ENCODE results near the gene PDCD10. TPM values are rescaled to one million over a fixed set of nuclear protein-coding genes. Genes with fewer than 3 reads are reported as not detected.

The PDCD10 gene
- total RNA-seq, 6 donors from 2014 or later: 38.8 to 115 (median 55.9) TPM

DNA sequence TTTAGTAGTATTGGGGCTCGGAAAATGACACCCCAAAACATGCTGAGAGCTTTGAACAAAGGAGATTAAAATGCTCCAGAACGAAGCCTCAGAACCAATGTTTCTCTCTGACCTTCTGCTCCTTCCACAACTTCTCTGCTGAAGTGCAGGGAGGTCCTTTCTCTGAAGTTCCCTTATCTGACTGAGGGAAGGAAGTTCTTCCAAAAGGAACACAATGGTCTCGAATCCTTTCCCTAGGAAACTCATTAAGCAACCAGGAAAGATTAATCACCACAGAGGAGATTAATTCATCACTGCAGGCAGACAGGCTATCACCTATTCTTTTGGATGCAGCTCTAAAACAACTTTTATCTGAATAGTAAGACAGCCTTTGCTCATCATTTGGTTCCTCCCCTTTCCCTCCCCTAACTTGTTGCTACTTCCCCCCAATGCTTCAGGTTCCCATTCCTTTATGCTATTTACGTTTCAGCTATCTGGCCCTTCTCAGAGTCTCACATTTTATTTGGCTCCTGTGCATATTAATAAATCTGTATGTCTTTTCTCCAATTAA lies 62.7 kb downstream of the PDCD10 start:
- Histone ChIP-seq H3K36me3 (peaks cover 0 to 40% (median 11%) of the 10 kb centered on the region in 4 donors), H3K27me3 (no peaks in the 10 kb centered on the region), H3K4me1 (no peaks in the 10 kb centered on the region), H3K4me3 (no peak overlapping the region), H3K27ac (no peak overlapping the region), H3K9me3 (peaks cover 4 to 15% (median 11%) of the 10 kb centered on the region in 4 donors)
- DNase-seq: no peak
- ATAC-seq (ENCODE audit: low FRiP score in 2 of 2): no peak
- 62 to 76% methylated on average over 4 of the region's 4 CpGs for WGBS, 2 donors
- no peak for TF ChIP-seq POLR2A (IDR thresholded peaks at IDR 0.05)
- TF ChIP-seq, protein P1, sequence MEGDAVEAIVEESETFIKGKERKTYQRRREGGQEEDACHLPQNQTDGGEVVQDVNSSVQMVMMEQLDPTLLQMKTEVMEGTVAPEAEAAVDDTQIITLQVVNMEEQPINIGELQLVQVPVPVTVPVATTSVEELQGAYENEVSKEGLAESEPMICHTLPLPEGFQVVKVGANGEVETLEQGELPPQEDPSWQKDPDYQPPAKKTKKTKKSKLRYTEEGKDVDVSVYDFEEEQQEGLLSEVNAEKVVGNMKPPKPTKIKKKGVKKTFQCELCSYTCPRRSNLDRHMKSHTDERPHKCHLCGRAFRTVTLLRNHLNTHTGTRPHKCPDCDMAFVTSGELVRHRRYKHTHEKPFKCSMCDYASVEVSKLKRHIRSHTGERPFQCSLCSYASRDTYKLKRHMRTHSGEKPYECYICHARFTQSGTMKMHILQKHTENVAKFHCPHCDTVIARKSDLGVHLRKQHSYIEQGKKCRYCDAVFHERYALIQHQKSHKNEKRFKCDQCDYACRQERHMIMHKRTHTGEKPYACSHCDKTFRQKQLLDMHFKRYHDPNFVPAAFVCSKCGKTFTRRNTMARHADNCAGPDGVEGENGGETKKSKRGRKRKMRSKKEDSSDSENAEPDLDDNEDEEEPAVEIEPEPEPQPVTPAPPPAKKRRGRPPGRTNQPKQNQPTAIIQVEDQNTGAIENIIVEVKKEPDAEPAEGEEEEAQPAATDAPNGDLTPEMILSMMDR (IDR thresholded peaks at IDR 0.05): no peak
- TF ChIP-seq EP300 (IDR thresholded peaks at IDR 0.05): no peak
- TF ChIP-seq POLR2AphosphoS5 (IDR thresholded peaks at IDR 0.05): no peak

- no peak for ATAC-seq (ENCODE audit: low FRiP score in 2 of 2)
- 78 to 83% methylated on average over 1 of the region's 1 CpG for WGBS, 2 donors
- no peak overlapping the region for H3K27ac ChIP-seq
- H3K27me3 ChIP-seq: no peaks in the 10 kb centered on the region
- no peaks in the 10 kb centered on the region for H3K4me1 ChIP-seq
- TF ChIP-seq, protein P1 (IDR thresholded peaks at IDR 0.05): no peak
- TF ChIP-seq EP300 (IDR thresholded peaks at IDR 0.05) (no peak), POLR2A (IDR thresholded peaks at IDR 0.05) (no peak), POLR2AphosphoS5 (IDR thresholded peaks at IDR 0.05) (no peak)
- no peak for DNase-seq
- H3K4me3 ChIP-seq: no peak overlapping the region
- H3K36me3 ChIP-seq: peaks cover 0 to 18% (median 2%) of the 10 kb centered on the region in 4 donors
- H3K9me3 ChIP-seq: no peaks in the 10 kb centered on the region
Measured at GRCh38 chr3:167669699-167670098, 65.0 kb downstream of the PDCD10 start.

DNA sequence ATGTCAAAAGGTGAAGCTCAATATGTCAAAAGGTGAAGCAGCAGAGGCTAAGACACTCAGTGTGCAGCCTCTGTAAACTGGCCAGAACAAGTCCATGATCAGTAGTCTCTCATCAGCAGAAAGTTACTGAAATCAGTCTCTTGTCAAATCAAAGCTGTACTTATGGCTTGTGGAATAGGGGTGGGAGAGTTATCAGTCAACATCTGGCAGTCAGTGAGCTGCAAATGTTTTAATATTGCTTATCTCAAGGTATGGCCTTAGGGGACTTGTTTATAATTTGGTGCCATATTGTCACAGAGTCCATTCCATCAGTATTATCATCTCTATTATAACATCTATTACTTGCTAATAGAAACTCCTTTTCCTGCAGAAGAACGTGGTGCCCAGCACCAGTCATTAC lies 66.0 kb downstream of the PDCD10 start:
- Histone ChIP-seq H3K9me3 (no peaks in the 10 kb centered on the region), H3K4me1 (no peaks in the 10 kb centered on the region), H3K36me3 (peaks cover 0 to 8% (median 2%) of the 10 kb centered on the region in 4 donors), H3K27me3 (no peaks in the 10 kb centered on the region), H3K27ac (no peak overlapping the region), H3K4me3 (no peak overlapping the region)
- ATAC-seq (ENCODE audit: low FRiP score in 2 of 2) (no peak), DNase-seq (no peak)
- 81 to 84% methylated on average over 1 of the region's 1 CpG for WGBS, 2 donors
- TF ChIP-seq, protein P1 (IDR thresholded peaks at IDR 0.05): no peak
- TF ChIP-seq EP300 (IDR thresholded peaks at IDR 0.05) (no peak), POLR2AphosphoS5 (IDR thresholded peaks at IDR 0.05) (no peak), POLR2A (IDR thresholded peaks at IDR 0.05) (no peak)

- Histone ChIP-seq H3K27me3 (no peaks in the 10 kb centered on the region), H3K4me3 (no peak overlapping the region), H3K4me1 (no peaks in the 10 kb centered on the region), H3K36me3 (no peaks in the 10 kb centered on the region), H3K27ac (no peak overlapping the region), H3K9me3 (no peaks in the 10 kb centered on the region)
- ATAC-seq (ENCODE audit: low FRiP score in 2 of 2) (no peak), DNase-seq (no peak)
- TF ChIP-seq, protein P1 (IDR thresholded peaks at IDR 0.05): no peak
- no peak for TF ChIP-seq POLR2A (IDR thresholded peaks at IDR 0.05)
- TF ChIP-seq POLR2AphosphoS5 (IDR thresholded peaks at IDR 0.05): no peak
- no peak for TF ChIP-seq EP300 (IDR thresholded peaks at IDR 0.05)
- 67 to 85% methylated on average over 2 of the region's 2 CpGs for WGBS, 2 donors
Measured at GRCh38 chr3:167666563-167666962, 68.1 kb downstream of the PDCD10 start.

GRCh38 chr3:167662919-167663400 lies 71.7 kb downstream of the PDCD10 start:
- no peaks in the 10 kb centered on the region for H3K36me3 ChIP-seq
- H3K27me3 ChIP-seq: no peaks in the 10 kb centered on the region
- 77% methylated on average over 5 of the region's 5 CpGs for WGBS, 2 donors
- DNase-seq (no peak), ATAC-seq (ENCODE audit: low FRiP score in 2 of 2) (no peak)
- no peak overlapping the region for H3K4me3 ChIP-seq
- TF ChIP-seq EP300 (IDR thresholded peaks at IDR 0.05): no peak
- TF ChIP-seq, protein P1 (IDR thresholded peaks at IDR 0.05): no peak
- TF ChIP-seq POLR2AphosphoS5 (IDR thresholded peaks at IDR 0.05): no peak
- no peak for TF ChIP-seq POLR2A (IDR thresholded peaks at IDR 0.05)
- no peaks in the 10 kb centered on the region for H3K4me1 ChIP-seq
- no peaks in the 10 kb centered on the region for H3K9me3 ChIP-seq
- no peak overlapping the region for H3K27ac ChIP-seq
